NCI-H1436 treated with DMSO at 0.1 percent for 48 hours (cell line): ENCODE results near the gene PRSS53.

Experiments
- DNase-seq: peaks from one replicate; lab custom pipeline; 2025; lab: John Stamatoyannopoulos, UW

Gene PRSS53

GRCh38 chr16:31093132-31093703, 4.5 kb upstream of the PRSS53 start:
- no peak for DNase-seq

GRCh38 chr16:31092330-31092729, 3.6 kb upstream of the PRSS53 start:
- no peak for DNase-seq

- no peak for DNase-seq
These were observed 1.8 kb upstream of the PRSS53 start for GRCh38 chr16:31090540-31090939.

GRCh38 chr16:31089199-31089598, 456 bp upstream of the PRSS53 start:
- no peak for DNase-seq

- DNase-seq: no peak
These were observed 772 bp downstream of the PRSS53 start for GRCh38 chr16:31087971-31088370.

- no peak for DNase-seq
These were observed 1.3 kb downstream of the PRSS53 start for GRCh38 chr16:31087481-31087880.

- no peak for DNase-seq
These were observed 2.2 kb downstream of the PRSS53 start for GRCh38 chr16:31086629-31086906.

- no peak for DNase-seq
These were observed 2.7 kb downstream of the PRSS53 start for GRCh38 chr16:31085873-31086628.

- no peak for DNase-seq
These were observed 3.3 kb downstream of the PRSS53 start for GRCh38 chr16:31085411-31085810.

- DNase-seq: no peak
These were observed 4.0 kb downstream of the PRSS53 start for GRCh38 chr16:31084584-31085302.

- DNase-seq: no peak
These were observed 4.8 kb downstream of the PRSS53 start for GRCh38 chr16:31083981-31084380.

- DNase-seq: no peak
These were observed 5.2 kb downstream of the PRSS53 start for GRCh38 chr16:31083556-31083955.

GRCh38 chr16:31083081-31083480, 5.7 kb downstream of the PRSS53 start:
- no peak for DNase-seq

GRCh38 chr16:31082368-31083045, 6.2 kb downstream of the PRSS53 start:
- no peak for DNase-seq

GRCh38 chr16:31081428-31082351, 7.1 kb downstream of the PRSS53 start:
- no peak for DNase-seq

- no peak for DNase-seq
These were observed 7.9 kb downstream of the PRSS53 start for GRCh38 chr16:31080756-31081419.

GRCh38 chr16:31080035-31080629, 8.6 kb downstream of the PRSS53 start:
- no peak for DNase-seq

- DNase-seq: no peak
These were observed 9.3 kb downstream of the PRSS53 start for GRCh38 chr16:31079342-31079944.

GRCh38 chr16:31078597-31079341, 10.0 kb downstream of the PRSS53 start:
- no peak for DNase-seq
